RWPE1 (cell line): ENCODE data around the gene SHROOM1.

ENCODE experiments used
- CTCF ChIA-PET: fragments of 350-600 bp; sonication (Branson Sonifier 250); formaldehyde crosslinking; extraction: SDS; loops from one replicate; lab custom pipeline; 2021; lab: Yijun Ruan, JAX
- POLR2A ChIA-PET: fragments of 400-600 bp; formaldehyde crosslinking; extraction: SDS; loops from one replicate; lab custom pipeline; 2020; ENCODE audit warnings: antibody characterized with exemption; ENCODE audit not compliant: low non-redundant PET; lab: Yijun Ruan, JAX
- DNase-seq: peaks from one replicate; pipeline ENCODE4 v3.0.0; 2012; ENCODE audit warnings: low spot score
- H3K27ac ChIP-seq: fragments of 450-650 bp; 2 replicates; pipeline ENCODE4 v1.5.1; 2017
- TF ChIP-seq, protein P1 (sequence below): fragments of 450-650 bp; conservative IDR thresholded peaks from 2 replicates; pipeline ENCODE4 v1.5.1; 2017; ENCODE audit warnings: low read depth, mild to moderate bottlenecking

Gene SHROOM1

GRCh38 chr5:132781029-132781428 is 49.4 kb downstream of the SHROOM1 start:
- ChIA-PET POLR2A (interaction anchor here (0.6 kb wide), 1 partner anchor 13 kb away, joined by 3 read pairs; no protein-coding TSS in a partner anchor), CTCF (interaction anchor here (0.7 kb wide), 1 partner anchor 66 kb away, joined by 3 read pairs; no protein-coding TSS in a partner anchor)
- DNase-seq: no peak
- TF ChIP-seq, protein P1, sequence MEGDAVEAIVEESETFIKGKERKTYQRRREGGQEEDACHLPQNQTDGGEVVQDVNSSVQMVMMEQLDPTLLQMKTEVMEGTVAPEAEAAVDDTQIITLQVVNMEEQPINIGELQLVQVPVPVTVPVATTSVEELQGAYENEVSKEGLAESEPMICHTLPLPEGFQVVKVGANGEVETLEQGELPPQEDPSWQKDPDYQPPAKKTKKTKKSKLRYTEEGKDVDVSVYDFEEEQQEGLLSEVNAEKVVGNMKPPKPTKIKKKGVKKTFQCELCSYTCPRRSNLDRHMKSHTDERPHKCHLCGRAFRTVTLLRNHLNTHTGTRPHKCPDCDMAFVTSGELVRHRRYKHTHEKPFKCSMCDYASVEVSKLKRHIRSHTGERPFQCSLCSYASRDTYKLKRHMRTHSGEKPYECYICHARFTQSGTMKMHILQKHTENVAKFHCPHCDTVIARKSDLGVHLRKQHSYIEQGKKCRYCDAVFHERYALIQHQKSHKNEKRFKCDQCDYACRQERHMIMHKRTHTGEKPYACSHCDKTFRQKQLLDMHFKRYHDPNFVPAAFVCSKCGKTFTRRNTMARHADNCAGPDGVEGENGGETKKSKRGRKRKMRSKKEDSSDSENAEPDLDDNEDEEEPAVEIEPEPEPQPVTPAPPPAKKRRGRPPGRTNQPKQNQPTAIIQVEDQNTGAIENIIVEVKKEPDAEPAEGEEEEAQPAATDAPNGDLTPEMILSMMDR: no peak
- H3K27ac ChIP-seq: no peak overlapping the region

DNA sequence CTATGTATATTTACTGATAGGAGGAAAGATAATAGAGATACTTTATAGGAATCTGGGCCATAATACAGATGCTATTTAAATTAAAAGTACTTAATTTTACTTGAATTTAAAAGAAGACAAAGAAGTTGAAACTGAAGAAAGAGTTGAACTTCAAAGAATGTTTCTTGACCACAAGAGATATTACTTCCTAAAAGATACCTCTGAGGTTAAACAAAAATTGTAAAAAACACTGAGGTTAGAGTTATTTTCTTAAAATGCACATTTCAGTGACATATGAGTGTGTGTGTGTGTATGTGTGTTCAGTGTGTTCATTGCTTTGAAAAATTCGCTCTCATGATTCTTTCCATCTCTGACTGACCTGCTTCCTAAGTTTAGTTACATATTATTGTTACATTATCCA is 49.9 kb downstream of the SHROOM1 start:
- CTCF ChIA-PET: no interaction called here

GRCh38 chr5:132779961-132780360 is 50.5 kb downstream of the SHROOM1 start:
- DNase-seq: no peak
- TF ChIP-seq, protein P1: no peak
- H3K27ac ChIP-seq: no peak overlapping the region
- ChIA-PET CTCF (no interaction called here), POLR2A (no interaction called here)

More for the DNA sequence above, 49.9 kb downstream of the SHROOM1 start:
- TF ChIP-seq, protein P1: no peak
- no peak overlapping the region for H3K27ac ChIP-seq
- DNase-seq: no peak
- POLR2A ChIA-PET: no interaction called here

- DNase-seq: no peak
- H3K27ac ChIP-seq: no peak overlapping the region
- POLR2A ChIA-PET: no interaction called here
- TF ChIP-seq, protein P1: no peak
- CTCF ChIA-PET: interaction anchor here (0.5 to 1.1 kb wide), 4 partner anchors 8 to 415 kb away, joined by 3 to 5 read pairs (median 3); no protein-coding TSS in a partner anchor
Measured at GRCh38 chr5:132778856-132779255, 51.6 kb downstream of the SHROOM1 start.

- ChIA-PET POLR2A (interaction anchor here (0.8 kb wide), 1 partner anchor 16 kb away, joined by 3 read pairs; no protein-coding TSS in a partner anchor), CTCF (interaction anchor here (0.6 to 1.1 kb wide), 5 partner anchors 8 to 367 kb away, joined by 3 to 8 read pairs (median 5); no protein-coding TSS in a partner anchor)
- TF ChIP-seq, protein P1: no peak
- H3K27ac ChIP-seq: no peak overlapping the region
- no peak for DNase-seq
Measured at GRCh38 chr5:132778129-132778528, 52.3 kb downstream of the SHROOM1 start.

GRCh38 chr5:132777209-132778069 is 53.0 kb downstream of the SHROOM1 start, which contains the start of gene SEPTIN8:
TSS of gene SEPTIN8 (minus strand) at chr5:132777239. CDS start at chr5:132777137, 102 bp downstream.
- peak; percentile 86 for DNase-seq
- ChIA-PET CTCF (interaction anchor here (0.7 to 1.1 kb wide), 5 partner anchors 9 to 366 kb away, joined by 3 to 8 read pairs (median 5); partner anchors contain the start of gene SHROOM1), POLR2A (interaction anchor here (0.6 to 0.8 kb wide), 2 partner anchors 15 to 42 kb away, joined by 3 read pairs; no protein-coding TSS in a partner anchor)
- peak within 1 kb of the TSS; percentile 71 for H3K27ac ChIP-seq
- TF ChIP-seq, protein P1: no peak
